Neural cell (in vitro differentiated cells): ENCODE data around the gene FAP. TPM values are rescaled to one million over a fixed set of nuclear protein-coding genes. Genes with fewer than 3 reads are reported as not detected.

Experiments used
- H2AFZ ChIP-seq: fragments of 200-600, 300-800 bp; sonication (generic), shearing (Covaris generic); 2 replicates; pipeline ENCODE4 v1.6.0; 2014; ENCODE audit warnings: low read depth, mild to moderate bottlenecking, antibody characterized with exemption, low read length, moderate library complexity
- H3F3A ChIP-seq: fragments of 200-600 bp; shearing (Covaris generic); 2 replicates; pipeline ENCODE4 v1.6.1; 2016; ENCODE audit warnings: mild to moderate bottlenecking, moderate library complexity, mixed read lengths, antibody characterized with exemption, low read length; ENCODE audit not compliant: insufficient read depth, poor library complexity, severe bottlenecking
- H3K27ac ChIP-seq: fragments of 200-600, 300-800 bp; sonication (generic), shearing (Covaris generic); 2 replicates; pipeline ENCODE4 v1.5.1; 2014; ENCODE audit warnings: mild to moderate bottlenecking, low read length, moderate library complexity
- H3K27me3 ChIP-seq: fragments of 300-800, 200-600 bp; sonication (generic), shearing (Covaris generic); 2 replicates; pipeline ENCODE4 v1.6.0; 2014; ENCODE audit warnings: mild to moderate bottlenecking, low read depth, low read length, moderate library complexity; ENCODE audit not compliant: insufficient read depth
- H3K36me3 ChIP-seq: fragments of 300-800, 200-600 bp; sonication (generic), shearing (Covaris generic); 2 replicates; pipeline ENCODE4 v1.5.1; 2014; ENCODE audit warnings: mild to moderate bottlenecking, antibody characterized with exemption, low read length, moderate library complexity; ENCODE audit not compliant: insufficient read depth
- H3K4me2 ChIP-seq: fragments of 300-800, 200-600 bp; sonication (generic), shearing (Covaris generic); 2 replicates; pipeline ENCODE4 v1.6.0; 2014; ENCODE audit warnings: mild to moderate bottlenecking, low read length
- H3K4me3 ChIP-seq: fragments of 300-800, 200-600 bp; sonication (generic), shearing (Covaris generic); 2 replicates; pipeline ENCODE4 v1.5.1; 2014; ENCODE audit warnings: mild to moderate bottlenecking, low read length, moderate library complexity
- H3K79me2 ChIP-seq: fragments of 200-600 bp; shearing (Covaris generic); replicated peaks from 2 replicates; pipeline ENCODE4 v1.6.0; 2014; ENCODE audit warnings: mild to moderate bottlenecking, low read length, moderate library complexity; ENCODE audit not compliant: insufficient read depth
- H3K9ac ChIP-seq: fragments of 300-800, 200-600 bp; sonication (generic), shearing (Covaris generic); 2 replicates; pipeline ENCODE4 v1.6.1; 2016; ENCODE audit warnings: mild to moderate bottlenecking, low read length, mixed read lengths
- H3K9me2 ChIP-seq: fragments of 200-600 bp; shearing (Covaris generic); 2 replicates; pipeline ENCODE4 v1.6.1; 2016; ENCODE audit warnings: mild to moderate bottlenecking, low read length, mixed read lengths; ENCODE audit not compliant: insufficient read depth
- H3K9me3 ChIP-seq: fragments of 200-600, 300-800 bp; sonication (generic), shearing (Covaris generic); 2 replicates; pipeline ENCODE4 v1.6.1; 2016; ENCODE audit warnings: mild to moderate bottlenecking, mixed run types, low read length, moderate library complexity, mixed read lengths
- H4K20me1 ChIP-seq: fragments of 200-600 bp; shearing (Covaris generic); 2 replicates; pipeline ENCODE4 v1.6.1; 2016; ENCODE audit warnings: mild to moderate bottlenecking, mixed run types; ENCODE audit not compliant: insufficient read depth
- CTCF ChIP-seq: fragments of 450-650 bp; IDR thresholded peaks from 2 replicates; pipeline ENCODE4 v1.5.1; 2014; ENCODE audit warnings: antibody characterized with exemption, mild to moderate bottlenecking, moderate library complexity; ENCODE audit not compliant: poor library complexity, severe bottlenecking
- EP300 ChIP-seq: fragments of 450-650 bp; conservative IDR thresholded peaks from 2 replicates; pipeline ENCODE4 v1.6.1; 2014; ENCODE audit warnings: antibody characterized with exemption, mild to moderate bottlenecking, moderate library complexity; ENCODE audit not compliant: poor library complexity, severe bottlenecking
- EZH2 ChIP-seq: fragments of 200-600, 300-800 bp; shearing (Covaris generic), sonication (generic); IDR thresholded peaks from 2 replicates; pipeline ENCODE4 v1.6.1; 2014; ENCODE audit warnings: antibody characterized with exemption, low read length, borderline replicate concordance, mild to moderate bottlenecking; ENCODE audit not compliant: insufficient read depth, poor library complexity, severe bottlenecking
- MXI1 ChIP-seq: fragments of 450-650 bp; conservative IDR thresholded peaks from 2 replicates; pipeline ENCODE4 v1.6.1; 2014; ENCODE audit warnings: antibody characterized with exemption, mild to moderate bottlenecking; ENCODE audit not compliant: poor library complexity, severe bottlenecking
- POLR2AphosphoS5 ChIP-seq: IDR thresholded peaks from 2 replicates; pipeline ENCODE4 v1.6.1; 2012
- RAD21 ChIP-seq: fragments of 450-650 bp; conservative IDR thresholded peaks from 2 replicates; pipeline ENCODE4 v1.6.1; 2014; ENCODE audit warnings: antibody characterized with exemption, mild to moderate bottlenecking, moderate library complexity
- REST ChIP-seq: IDR thresholded peaks from 2 replicates; pipeline ENCODE4 v1.6.1; 2012; ENCODE audit warnings: borderline replicate concordance
- SMC3 ChIP-seq: fragments of 450-650 bp; conservative IDR thresholded peaks from 2 replicates; pipeline ENCODE4 v1.6.1; 2014; ENCODE audit warnings: antibody characterized with exemption, mild to moderate bottlenecking, moderate library complexity; ENCODE audit not compliant: poor library complexity
- TAF1 ChIP-seq: IDR thresholded peaks from 2 replicates; pipeline ENCODE4 v1.6.1; 2012; ENCODE audit warnings: low read depth
- polyA plus RNA-seq: library from polyadenylated mRNA; depleted of rRNA; stranded (reverse); fragments of >200 nt; gene quantifications from 2 replicates; pipeline ENCODE4 v1.2.3, GENCODE V29; 2014

Gene FAP
- polyA plus RNA-seq, 1 donor from 2014 or later, result 0.16 TPM

GRCh38 chr2:162126111-162126519 lies 117.1 kb downstream of the FAP start:
- Histone ChIP-seq H3K9me2 (no peaks in the 10 kb centered on the region), H3K27ac (no peak overlapping the region), H3K9ac (no peak overlapping the region), H3K9me3 (no peaks in the 10 kb centered on the region), H2AFZ (no peak overlapping the region), H3F3A (no peaks in the 10 kb centered on the region), H3K4me3 (no peak overlapping the region), H3K27me3 (no peaks in the 10 kb centered on the region), H3K4me2 (no peak overlapping the region), H3K79me2 (no peaks in the 10 kb centered on the region), H4K20me1 (no peaks in the 10 kb centered on the region), H3K36me3 (no peaks in the 10 kb centered on the region)
- TF ChIP-seq MXI1 (no peak), RAD21 (no peak), SMC3 (no peak), REST (no peak)

- TF ChIP-seq POLR2AphosphoS5 (no peak), EZH2 (no peak), REST (no peak), RAD21 (no peak), SMC3 (no peak), MXI1 (no peak), EP300 (no peak), TAF1 (no peak), CTCF (no peak)
- no peaks in the 10 kb centered on the region for H3K9me2 ChIP-seq
- no peaks in the 10 kb centered on the region for H3K27me3 ChIP-seq
- no peak overlapping the region for H3K27ac ChIP-seq
- H3K9me3 ChIP-seq, result no peaks in the 10 kb centered on the region
- H4K20me1 ChIP-seq, result no peaks in the 10 kb centered on the region
- no peaks in the 10 kb centered on the region for H3K36me3 ChIP-seq
- H3K79me2 ChIP-seq, result no peaks in the 10 kb centered on the region
- H3K4me2 ChIP-seq, result no peak overlapping the region
- no peaks in the 10 kb centered on the region for H3F3A ChIP-seq
- no peak overlapping the region for H3K4me3 ChIP-seq
- no peak overlapping the region for H2AFZ ChIP-seq
- no peak overlapping the region for H3K9ac ChIP-seq
Measured at GRCh38 chr2:162125138-162125537, 118.1 kb downstream of the FAP start.
